HCT116 (cell line): Measurements from ENCODE around the gene HTR5A.

Source experiments
- CBX3 ChIP-seq: IDR thresholded peaks from 2 replicates; pipeline ENCODE4 v1.6.1; 2012; ENCODE audit warnings: low read depth
- CEBPB ChIP-seq: IDR thresholded peaks from 2 replicates; pipeline ENCODE4 v1.6.1; 2012; ENCODE audit warnings: low read depth
- CTCF ChIP-seq, 3 experiments: fragments of 200-600 bp in 1 of 3; sonication (generic) in 1 of 3; IDR thresholded peaks in 2 of 3; conservative IDR thresholded peaks in 1 of 3; 2 replicates each; pipeline ENCODE4 v1.5.1; 2012 to 2017; ENCODE audit warnings: low read depth in 2 of 3, low read length in 2 of 3, antibody characterized with exemption in 1 of 3, borderline replicate concordance in 1 of 3, control low read depth in 1 of 3, mild to moderate bottlenecking in 1 of 3, mixed read lengths in 1 of 3, mixed run types in 1 of 3, moderate library complexity in 1 of 3; ENCODE audit not compliant: insufficient read depth in 1 of 3
- ELF1 ChIP-seq: IDR thresholded peaks from 2 replicates; pipeline ENCODE4 v1.6.1; 2012; ENCODE audit warnings: low read depth, borderline replicate concordance
- EZH2 ChIP-seq: fragments of 200-600 bp; sonication (generic); IDR thresholded peaks from 2 replicates; pipeline ENCODE4 v1.6.1; 2017; ENCODE audit warnings: antibody characterized with exemption, mixed run types
- EZH2phosphoT487 ChIP-seq: fragments of 200-600 bp; IDR thresholded peaks from 2 replicates; pipeline ENCODE4 v1.6.1; 2018; ENCODE audit warnings: antibody characterized with exemption, borderline replicate concordance
- JUND ChIP-seq: IDR thresholded peaks from 2 replicates; pipeline ENCODE4 v1.6.1; 2012
- POLR2A ChIP-seq: IDR thresholded peaks from 2 replicates; pipeline ENCODE4 v1.7.0; 2011; ENCODE audit warnings: borderline replicate concordance; ENCODE audit not compliant: insufficient read depth, insufficient read length; ENCODE audit errors: extremely low read depth
- YY1 ChIP-seq: IDR thresholded peaks from 2 replicates; pipeline ENCODE4 v1.6.1; 2011; ENCODE audit warnings: low read length, low read depth, moderate library complexity, mild to moderate bottlenecking; ENCODE audit not compliant: insufficient replicate concordance; ENCODE audit errors: extremely low read depth
- TF ChIP-seq, protein P1 (sequence below): IDR thresholded peaks from 2 replicates; pipeline ENCODE4 v1.6.1; 2012

DNA sequence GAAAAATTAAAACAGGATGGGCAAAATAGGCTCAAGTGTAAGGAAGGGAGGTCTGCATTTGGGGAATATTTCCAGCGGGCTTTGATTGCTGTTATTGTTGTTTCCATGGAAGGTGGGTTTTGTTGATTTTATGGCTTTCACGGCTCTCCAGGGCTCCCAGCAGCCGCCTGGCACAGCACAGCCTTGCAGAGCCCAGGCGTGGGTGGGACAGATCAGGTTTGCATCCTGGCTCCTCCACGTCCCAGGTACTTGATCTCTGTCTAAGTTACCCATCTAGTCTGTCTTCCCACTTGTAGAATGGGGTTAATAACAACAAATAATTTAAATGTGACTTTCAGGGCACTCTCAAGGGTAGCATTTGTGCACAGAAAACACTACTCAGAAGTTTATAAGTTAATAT, 45.2 kb downstream of the HTR5A start:
- TF ChIP-seq EZH2 (no peak), CTCF (IDR thresholded peaks at IDR 0.05 in 2 of 3, conservative IDR thresholded peaks at IDR 0.05 in 1 of 3; ENCODE audit: borderline replicate concordance in 1 of 3, insufficient read depth in 1 of 3, low read depth in 2 of 3, low read length in 2 of 3) (no peak), EZH2phosphoT487 (no peak), CBX3 (no peak), JUND (no peak), ELF1 (no peak), POLR2A (no peak), CEBPB (no peak), YY1 (no peak)
- TF ChIP-seq, protein P1, sequence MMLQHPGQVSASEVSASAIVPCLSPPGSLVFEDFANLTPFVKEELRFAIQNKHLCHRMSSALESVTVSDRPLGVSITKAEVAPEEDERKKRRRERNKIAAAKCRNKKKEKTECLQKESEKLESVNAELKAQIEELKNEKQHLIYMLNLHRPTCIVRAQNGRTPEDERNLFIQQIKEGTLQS, result no peak
